Pons (tissue), 1 donor: ENCODE results near the gene KRTAP5-5.
"Not testable (repeated sequence)": the region's sequence is repeated elsewhere in the genome, so short reads cannot be mapped to it uniquely, and the experiment has no call there.

Experiments
- DNase-seq: peaks from one replicate; pipeline ENCODE4 v3.0.0-alpha.2; 2016; ENCODE audit warnings: low spot score

KRTAP5-5 gene

DNA sequence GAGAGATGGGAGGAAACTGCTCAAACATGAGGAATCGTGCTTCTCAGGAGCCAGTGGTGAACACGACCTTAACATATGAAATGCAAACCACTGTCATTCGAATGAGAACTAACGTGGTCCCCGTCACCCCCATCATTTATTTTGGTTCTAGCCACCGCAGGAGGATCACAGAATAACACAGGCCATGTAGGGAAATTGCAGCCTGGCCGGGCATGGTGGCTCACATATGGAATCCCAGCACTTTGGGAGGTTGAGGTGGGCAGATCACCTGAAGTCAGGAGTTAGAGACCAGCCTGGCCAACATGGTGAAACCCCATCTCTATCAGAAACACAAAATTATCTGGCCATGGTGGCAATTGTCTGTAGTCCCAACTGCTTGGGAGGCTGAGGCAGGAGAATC is 27.1 kb downstream of the KRTAP5-5 start:
- no peak for DNase-seq

DNA sequence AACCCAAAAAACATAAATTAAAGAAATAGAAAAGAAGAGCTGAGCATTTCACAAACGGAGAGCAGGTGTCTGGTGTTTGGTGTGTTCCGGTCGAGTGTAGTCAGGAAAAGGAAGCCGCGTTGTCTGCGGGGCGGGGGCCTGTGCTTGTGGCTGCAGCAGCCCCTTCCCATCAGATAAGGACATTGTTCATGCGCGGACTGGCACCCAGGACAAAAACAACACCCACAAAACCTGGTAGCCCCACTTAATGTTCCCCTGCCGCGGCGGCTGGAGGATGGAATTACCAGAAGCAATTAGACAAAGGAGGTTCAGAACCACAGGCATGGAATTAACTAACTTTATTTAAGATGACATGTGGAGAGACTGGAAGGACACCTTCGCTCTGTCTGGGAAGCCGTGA is 29.9 kb downstream of the KRTAP5-5 start:
- no peak for DNase-seq

DNA sequence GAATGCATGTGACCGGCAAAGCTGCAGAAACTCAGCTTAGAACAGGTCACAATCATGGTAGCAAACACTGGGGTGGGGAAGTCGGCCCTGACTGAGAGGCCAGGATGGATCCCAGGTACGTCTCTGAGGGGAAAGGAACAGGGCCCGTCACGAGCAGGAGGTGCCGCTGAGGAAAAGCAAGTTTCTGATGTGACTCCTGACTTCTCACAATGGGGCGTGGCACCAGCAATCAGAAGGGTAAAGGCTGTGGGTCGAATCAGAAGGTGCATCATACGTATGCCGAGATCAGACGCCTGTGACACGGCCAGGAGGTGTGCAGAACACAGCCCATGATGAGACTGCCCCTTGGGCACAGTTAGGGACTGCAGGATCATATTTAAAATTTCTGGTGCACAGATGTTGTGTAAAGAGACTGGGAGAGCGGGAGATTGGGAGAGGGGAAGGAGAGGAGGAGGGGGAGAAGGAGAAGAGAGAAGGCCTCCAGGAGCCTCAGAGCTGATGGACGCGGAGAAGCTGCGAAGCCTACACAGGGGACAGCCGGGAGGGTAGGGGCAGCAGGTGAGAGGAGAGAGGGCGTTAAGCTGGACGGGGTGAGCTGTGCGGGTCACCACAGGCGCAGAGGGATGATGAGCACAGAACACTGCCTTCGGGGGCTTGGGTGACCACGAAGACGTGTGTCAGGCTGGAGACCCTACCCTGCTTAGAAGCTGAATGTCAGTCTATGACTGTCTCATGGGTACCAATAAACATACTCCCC is 30.7 kb downstream of the KRTAP5-5 start:
- no peak for DNase-seq

DNA sequence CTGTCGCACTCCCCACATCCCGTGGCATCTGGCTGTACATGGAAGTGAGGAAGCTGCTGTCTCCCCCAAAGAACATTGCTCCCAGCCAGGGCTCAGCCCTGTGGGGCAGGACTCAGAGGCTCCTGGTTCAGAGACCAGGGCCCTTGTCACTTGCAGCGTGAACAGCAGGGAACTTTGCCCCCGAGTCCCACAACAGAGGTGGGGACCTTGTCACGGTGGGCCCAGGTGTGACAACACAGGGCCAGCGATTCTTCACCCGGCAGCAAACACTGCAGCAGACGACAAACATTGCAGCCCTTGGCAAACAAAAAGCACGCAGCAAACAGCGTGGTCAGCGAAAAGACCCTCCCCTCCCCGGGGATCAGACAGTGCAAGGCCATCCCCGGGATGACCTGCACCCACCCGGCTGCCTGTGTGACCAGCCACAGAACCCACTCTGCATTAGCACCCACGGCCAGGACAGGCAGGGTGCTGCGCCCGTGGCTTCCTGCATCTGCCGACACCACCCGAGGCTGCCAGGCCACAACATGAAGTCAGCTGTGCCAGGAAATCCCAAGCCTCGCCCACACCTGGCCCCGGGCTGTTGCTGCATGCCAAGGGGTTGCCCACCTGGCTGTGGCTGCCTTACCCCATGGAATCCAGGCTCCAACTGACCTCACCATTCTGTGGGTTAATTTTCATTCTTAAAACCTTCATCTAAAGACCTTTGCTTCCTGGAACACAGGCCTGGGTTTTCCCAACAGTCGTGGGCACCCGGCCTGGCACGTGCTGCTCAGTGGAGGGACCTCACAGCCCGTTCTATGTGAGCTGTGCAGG is 32.1 kb downstream of the KRTAP5-5 start:
- not testable (repeated sequence) for DNase-seq

DNA sequence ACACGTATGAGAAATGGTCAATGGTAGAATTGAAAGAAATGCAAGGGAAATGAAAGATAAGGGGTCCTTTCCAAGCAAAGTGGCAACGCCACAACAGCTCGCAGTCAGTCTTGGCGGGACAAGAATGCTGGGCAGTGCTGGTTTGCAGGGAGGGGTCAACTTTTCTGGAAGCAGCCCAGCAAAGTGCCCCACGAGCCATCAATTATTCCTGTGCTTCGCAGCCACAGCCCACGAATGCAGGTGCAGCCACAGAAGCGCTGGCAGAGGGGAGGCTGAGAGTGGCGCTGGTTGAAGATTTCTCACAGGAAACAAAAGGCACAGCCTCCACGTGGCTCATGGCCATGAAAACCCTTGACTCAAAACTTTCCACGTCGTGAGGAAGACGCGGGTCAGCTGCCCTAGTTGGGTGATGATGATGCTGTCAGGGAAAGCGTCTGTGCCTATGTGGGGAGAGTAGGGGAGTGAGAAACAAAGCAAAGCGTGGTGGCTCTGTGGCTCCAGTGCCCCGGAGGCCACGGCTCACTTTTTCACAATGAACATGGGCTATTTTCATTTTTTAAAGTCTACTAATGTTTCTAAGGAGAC is 33.2 kb downstream of the KRTAP5-5 start:
- not testable (repeated sequence) for DNase-seq

DNA sequence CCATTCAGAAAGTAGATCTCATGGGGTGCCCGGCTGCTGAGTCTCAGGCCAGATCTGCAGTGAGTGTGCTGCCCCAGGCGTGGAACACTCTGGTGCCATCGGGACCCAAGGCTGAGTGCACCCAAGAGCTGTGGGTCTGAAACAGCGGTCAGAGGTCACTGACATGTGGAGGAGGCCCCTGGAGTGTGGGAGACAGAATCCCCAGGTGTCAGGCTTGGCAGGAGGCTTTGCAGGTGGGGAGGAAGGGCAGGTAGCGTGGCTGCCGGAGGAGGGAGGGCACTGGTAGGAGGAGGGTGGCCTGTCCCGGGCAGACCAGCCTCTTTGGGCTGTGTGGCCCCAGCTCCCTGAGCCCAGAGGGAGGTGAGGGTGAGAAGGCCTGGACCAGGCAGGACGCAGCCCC is 35.7 kb downstream of the KRTAP5-5 start:
- DNase-seq, result no peak

DNA sequence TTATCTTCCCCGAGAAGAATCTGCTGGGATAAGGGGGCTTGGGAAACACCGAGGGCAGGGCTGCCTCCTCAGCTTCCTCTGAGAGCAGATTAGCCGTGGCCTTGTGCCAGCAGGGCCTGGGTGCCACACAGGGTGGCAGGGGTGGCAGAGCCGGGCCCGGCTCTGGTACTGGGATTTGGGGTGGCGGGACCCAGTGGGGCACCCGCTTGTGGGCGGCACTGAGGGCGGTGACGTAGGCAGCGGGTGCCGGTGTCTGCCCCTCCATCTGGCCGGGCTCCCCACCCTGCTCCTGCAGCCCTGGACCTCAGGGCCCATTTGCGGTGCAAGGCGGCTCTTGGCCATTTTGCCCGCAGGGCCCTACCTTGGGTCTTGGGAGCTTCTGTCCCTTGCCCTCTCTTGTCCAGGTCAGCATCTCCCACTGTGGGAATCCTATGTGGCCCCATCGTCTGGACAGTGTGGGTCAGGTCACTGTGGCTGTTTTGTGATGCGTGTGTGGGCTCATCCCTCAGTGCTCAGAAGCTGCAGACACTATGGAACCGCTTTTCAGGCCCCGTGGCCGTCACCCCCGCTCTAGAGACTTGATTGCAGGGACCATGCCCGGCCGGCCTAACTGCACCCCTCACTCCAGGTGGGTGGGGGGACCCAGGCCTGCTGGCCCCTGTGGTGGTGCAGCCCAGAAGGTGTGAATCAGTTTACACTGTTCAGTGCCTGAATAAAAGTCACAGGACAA is 37.7 kb downstream of the KRTAP5-5 start:
- no peak for DNase-seq

DNA sequence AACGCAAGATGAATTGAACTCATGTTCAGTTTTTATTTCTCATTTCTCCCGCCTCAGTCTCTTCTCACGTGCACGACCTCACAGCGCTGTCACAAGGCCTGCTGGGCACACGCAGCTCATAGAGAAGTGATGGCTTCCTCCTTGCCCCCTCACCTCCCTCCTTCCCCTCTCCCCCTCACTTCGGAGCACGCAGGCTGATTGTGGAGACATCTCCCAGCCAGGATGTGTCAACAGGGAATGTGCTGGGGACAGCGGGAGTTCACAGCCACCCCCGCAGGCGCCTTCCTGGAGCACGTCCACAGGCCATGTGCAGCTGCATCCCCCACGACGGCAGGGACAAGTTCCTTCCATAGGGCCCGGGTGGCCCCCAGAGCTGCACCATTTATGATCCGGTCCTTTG is 38.3 kb downstream of the KRTAP5-5 start:
- DNase-seq, result no peak

DNA sequence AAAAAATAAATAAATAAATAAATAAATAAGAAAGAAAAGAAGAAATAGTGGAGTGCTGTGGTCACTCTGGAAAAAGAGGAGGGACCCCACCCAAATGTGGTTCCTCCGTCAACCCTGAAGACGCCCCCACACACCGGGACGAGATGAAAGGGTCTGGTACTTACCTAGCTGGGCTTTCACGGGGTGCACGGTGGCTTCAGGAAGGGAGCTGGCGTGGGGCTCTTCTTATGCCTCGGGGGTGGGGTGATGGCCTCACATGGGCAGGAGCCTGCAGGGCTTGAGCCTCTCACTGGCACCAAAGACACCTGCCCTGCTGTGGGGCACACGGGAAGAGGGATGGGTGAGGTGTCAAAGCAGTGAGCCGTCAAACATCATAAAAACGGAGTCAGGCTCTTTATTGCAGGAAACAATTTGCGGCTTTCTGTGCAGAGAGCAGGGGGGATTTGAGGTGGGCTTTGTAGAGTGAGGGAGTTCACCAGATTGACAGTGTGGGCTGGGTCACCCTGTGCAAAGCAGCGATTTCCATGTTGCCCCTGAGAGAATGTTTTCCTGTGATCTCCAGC is 39.4 kb downstream of the KRTAP5-5 start:
- no peak for DNase-seq

DNA sequence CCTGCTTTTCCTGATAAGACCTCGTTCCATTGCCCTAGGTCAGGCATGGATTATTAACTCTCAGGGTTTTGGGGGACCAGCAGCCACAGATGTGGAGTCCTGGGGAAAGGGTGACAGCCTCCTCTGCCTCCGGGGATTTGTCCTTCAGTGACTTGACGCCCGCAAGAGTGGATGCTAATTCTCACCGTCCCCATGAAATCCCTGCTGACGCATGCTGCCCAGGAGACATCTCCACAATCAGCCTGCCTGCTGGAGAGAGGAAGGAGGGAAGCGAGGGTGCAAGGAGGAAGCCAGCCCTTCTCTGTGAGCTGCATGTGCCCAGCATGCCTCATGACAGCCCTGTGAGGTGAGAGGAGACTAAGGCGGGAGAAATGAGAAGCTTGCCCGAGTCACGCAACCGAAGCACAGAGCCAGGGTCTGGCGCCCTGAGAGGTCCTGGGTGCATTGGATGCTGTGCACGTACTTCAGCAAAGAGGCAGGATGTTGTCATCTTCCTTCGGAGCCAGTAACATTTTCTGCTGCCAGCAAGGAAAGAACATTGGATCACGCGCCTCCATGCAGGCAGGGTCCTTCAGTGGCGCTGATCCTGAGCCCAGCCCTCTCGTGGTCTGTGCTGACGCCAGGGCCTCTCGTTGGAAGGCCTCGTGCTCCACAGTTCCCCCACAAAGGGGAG is 40.1 kb downstream of the KRTAP5-5 start:
- DNase-seq, result no peak

DNA sequence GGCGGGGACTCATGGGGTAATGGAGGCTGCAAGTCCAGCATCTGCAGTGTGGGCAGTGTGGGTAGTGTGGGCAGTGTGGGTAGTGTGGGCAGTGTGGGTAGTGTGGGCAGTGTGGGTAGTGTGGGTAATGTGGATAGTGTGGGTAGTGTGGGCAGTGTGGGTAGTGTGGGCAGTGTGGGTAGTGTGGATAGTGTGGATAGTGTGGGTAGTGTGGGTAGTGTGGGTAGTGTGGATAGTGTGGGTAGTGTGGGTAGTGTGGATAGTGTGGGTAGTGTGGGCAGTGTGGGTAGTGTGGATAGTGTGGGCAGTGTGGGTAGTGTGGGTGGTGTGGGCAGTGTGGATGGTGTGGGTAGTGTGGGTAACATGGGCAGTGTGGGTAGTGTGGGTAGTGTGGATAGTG is 40.9 kb downstream of the KRTAP5-5 start:
- DNase-seq, result not testable (repeated sequence)

DNA sequence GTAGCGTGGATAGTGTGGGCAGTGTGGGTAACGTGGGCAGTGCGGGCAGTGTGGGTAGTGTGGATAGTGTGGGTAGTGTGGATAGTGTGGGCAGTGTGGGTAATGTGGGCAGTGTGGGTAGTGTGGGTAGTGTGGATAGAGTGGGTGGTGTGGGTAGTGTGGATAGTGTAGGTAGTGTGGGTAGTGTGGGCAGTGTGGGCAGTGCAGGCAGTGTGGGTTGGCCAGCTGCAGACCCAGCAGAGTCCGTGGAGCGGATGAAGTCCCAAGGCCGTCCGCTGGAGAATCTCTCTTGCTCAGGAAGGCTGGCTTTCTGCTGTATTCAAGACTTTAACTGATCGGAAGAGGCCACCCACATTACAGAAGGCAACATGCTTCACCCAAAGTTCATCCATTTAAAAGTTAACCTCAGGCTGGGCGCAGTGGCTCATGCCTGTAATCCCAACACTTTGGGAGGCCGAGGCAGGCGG is 41.4 kb downstream of the KRTAP5-5 start:
- no peak for DNase-seq

DNA sequence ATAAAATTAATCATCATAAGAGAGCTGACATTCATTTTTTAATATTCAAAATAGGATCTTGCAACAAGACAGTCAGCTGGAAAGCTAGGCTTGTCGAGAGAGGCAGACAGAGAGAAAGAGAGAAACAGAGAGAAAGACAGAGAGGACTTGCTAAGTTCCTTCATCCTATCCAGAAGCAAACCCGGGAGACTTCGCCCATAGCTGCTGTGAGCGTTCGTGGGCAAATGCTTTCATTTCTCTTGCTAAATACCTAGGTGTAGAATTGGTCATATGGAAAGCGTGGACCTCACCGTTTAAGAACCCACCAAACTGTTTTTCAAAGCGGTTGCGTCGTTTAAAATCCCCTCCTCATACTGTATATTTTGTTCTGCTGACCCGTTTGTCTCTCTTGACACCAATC is 42.1 kb downstream of the KRTAP5-5 start:
- no peak for DNase-seq

DNA sequence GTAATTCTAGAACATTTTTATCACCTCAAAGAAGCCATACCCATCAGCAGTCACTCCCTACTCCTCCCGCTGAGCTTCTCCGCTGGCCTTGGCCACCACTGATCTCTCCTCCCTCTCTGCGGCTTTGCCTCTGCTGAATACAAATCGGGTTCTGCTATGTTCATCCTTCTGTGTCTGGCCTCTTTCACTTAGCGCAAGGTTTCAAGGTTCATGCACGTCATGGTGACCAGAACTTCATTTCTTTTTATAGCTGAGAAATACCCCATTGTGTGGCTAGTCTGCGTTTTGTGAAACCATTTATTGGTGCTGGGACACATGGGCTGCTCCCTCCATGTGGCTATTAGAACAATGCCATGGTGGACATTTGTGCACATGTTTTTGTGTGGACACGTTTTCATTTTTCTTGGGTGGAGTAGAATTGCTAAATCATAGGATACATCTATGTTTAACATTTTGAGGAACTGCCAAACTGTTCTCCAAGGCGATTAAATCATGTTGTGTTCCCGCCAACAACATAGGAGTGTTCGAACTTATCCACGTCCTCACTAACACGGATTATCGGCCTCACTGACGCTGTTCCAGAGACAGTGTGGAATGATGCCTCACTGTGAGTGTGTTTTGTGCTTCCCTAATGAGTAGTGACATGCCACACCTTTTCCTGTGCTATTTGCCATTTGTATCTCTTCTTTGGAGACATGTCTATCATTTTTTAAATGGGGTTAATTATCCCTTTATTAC is 43.2 kb downstream of the KRTAP5-5 start:
- no peak for DNase-seq

DNA sequence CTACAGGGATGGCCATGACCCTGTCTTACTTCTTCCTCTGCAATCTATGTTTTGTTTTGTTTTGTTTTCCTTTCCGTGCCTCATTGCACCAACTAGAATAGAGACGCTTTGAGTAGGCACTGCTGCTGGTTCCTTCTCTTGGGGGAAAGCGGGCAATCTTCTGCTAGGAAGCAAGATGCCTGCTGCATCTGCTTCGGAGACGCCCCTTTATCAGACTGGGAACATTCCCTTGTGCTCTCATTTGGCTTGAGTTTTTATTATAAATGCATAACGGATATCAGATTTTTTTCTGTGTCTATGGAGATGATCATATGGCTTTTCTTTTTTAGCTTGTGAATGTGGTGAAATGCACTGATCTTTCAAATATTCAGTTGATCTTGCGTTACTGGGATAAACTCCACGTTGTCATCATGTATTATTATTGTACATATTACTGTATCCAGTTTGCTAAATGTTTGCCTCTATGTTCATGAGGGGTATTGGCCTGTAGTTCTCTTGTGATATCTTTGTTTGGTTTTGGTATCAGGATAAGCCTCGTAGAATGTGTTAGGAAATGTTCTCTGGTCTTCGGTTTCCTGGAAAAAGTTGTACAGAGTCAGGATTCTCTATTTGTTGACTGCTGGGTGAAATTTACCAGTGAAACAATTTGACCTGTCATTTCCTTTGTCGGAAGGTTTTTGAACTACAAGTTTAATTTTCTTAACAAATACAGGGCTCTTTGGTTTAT is 44.0 kb downstream of the KRTAP5-5 start:
- no peak for DNase-seq

DNA sequence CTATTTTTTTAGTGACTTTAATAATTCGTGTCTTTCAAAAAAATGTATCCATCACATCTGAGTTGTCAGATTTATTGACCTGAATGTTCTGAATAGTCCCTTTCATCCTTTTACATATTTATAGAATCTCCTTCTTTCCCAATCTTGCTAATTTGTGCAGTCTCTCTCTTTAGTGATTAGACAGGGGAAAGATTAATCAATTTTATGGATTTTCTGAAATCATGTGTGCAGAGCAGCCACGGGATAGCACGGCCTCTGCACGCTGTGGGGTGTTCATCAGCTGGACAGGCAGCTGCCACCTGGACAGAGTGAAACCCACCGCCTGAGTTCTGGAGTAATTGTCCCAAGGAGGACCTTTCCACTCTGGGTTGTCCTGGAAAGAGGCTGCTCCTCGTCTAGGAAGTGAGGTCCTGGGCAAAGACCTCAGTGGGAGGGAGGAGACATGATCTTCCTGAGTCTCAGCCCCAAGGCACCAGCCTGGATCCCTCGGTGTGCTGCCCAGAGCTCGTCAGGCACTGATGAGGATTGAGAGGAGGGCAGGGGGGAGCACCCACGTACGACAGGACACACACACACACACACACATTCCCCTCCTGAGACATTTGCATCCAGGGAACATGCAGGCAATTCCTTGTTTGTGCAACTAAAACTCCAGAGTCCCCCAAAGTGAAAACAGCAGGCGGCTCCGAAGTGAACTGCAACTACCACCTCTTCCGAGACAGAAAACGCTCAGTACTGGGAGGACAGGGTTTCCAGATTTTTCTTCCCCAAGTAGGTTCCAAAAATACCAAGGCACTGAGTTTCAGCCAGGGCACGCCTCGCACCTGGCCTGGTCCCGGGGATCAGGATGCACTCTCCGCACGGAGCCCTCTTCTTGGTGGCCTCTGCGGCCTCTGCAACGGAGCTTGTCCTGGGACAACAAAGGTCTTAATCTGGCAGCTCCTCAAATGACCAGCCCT is 44.9 kb downstream of the KRTAP5-5 start:
- no peak for DNase-seq

DNA sequence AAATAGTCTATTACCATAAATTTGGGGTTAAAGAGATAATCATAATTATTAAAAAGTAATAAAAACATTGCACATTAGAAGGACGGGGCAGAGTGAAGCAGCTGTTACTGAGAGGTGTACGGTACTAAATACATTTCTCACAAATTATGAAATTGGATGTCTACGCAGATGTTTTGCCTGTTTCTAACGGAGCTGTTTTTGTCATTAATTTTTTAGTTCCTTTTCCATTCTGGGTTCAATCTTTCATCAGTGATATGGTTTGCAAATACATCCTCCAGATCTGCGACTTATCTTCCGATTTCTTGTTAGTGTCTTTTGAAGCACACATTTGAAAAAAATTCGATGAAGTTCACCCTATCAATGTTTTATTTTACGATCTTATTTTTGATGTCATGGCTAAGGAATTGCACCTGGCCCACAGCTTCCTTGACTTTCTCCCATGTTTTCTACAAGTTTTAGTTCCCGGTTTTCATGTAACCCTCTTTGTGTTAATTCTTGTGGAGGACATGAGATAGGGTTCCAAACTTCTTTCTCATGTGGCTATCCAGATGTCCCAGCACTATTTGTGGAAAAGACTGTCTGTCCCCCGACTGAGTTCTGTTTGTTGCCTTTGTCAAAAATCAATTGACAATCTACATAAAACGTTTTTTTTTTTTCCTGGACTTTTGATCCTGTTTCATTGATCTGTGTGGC is 46.1 kb downstream of the KRTAP5-5 start:
- no peak for DNase-seq

DNA sequence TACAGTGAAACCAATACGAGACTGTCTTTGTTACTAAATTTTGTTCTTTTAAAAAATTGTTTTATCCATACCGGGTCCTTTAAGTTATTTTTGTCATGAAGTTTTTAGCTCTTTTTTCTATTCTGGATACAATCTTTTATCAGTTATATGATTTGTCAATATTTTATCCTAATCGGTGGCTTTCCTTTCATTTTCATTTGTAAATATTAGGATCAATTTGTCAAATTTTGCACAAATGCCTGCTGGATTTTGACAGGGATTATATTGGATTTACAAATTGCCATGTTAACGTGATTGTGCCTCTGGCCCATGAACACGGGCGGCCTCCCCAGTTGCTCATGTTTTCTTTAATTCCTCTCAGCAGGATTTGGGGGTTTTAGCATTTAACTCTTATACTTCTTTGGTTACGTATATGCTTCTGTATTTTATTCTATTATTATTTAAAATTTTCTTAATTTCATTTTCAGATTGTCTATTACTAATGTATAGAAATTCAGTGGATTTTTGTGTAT is 46.7 kb downstream of the KRTAP5-5 start:
- DNase-seq, result no peak
